ENCODE data around the gene LRMDA. TPM values are rescaled to one million over a fixed set of nuclear protein-coding genes. Genes with fewer than 3 reads are reported as not detected.

LRMDA gene
- total RNA-seq, 1 donor from 2014 or later = 17.1 TPM

GRCh38 chr10:75916906-75917305 is 485.5 kb downstream of the LRMDA start:
- DNase-seq (ENCODE audit: low spot score) = no peak

GRCh38 chr10:75919913-75920312 is 488.5 kb downstream of the LRMDA start:
- no peak for DNase-seq (ENCODE audit: low spot score)

GRCh38 chr10:75922435-75922834 is 491.0 kb downstream of the LRMDA start:
- DNase-seq (ENCODE audit: low spot score) = no peak

GRCh38 chr10:75924309-75924902 is 493.0 kb downstream of the LRMDA start:
- no peak for DNase-seq (ENCODE audit: low spot score)

GRCh38 chr10:75925999-75926398 is 494.6 kb downstream of the LRMDA start:
- no peak for DNase-seq (ENCODE audit: low spot score)

- peak; percentile 23 for DNase-seq (ENCODE audit: low spot score)
Observed at GRCh38 chr10:75926763-75927162, 495.3 kb downstream of the LRMDA start.

GRCh38 chr10:75928231-75928630 is 496.8 kb downstream of the LRMDA start:
- no peak for DNase-seq (ENCODE audit: low spot score)

- no peak for DNase-seq (ENCODE audit: low spot score)
Observed at GRCh38 chr10:75929630-75930161, 498.3 kb downstream of the LRMDA start.

- DNase-seq (ENCODE audit: low spot score) = no peak
Observed at GRCh38 chr10:75932921-75933320, 501.5 kb downstream of the LRMDA start.

GRCh38 chr10:75935240-75935639 is 503.8 kb downstream of the LRMDA start:
- DNase-seq (ENCODE audit: low spot score) = no peak

GRCh38 chr10:75935650-75936400 is 504.4 kb downstream of the LRMDA start:
- DNase-seq (ENCODE audit: low spot score) = no peak

GRCh38 chr10:75936841-75937240 is 505.4 kb downstream of the LRMDA start:
- DNase-seq (ENCODE audit: low spot score) = no peak

GRCh38 chr10:75937823-75938222 is 506.4 kb downstream of the LRMDA start:
- no peak for DNase-seq (ENCODE audit: low spot score)

- DNase-seq (ENCODE audit: low spot score) = no peak
Observed at GRCh38 chr10:75938380-75939122, 507.1 kb downstream of the LRMDA start.

- no peak for DNase-seq (ENCODE audit: low spot score)
Observed at GRCh38 chr10:75939541-75939940, 508.1 kb downstream of the LRMDA start.

- no peak for DNase-seq (ENCODE audit: low spot score)
Observed at GRCh38 chr10:75940742-75941141, 509.3 kb downstream of the LRMDA start.

- DNase-seq (ENCODE audit: low spot score) = no peak
Observed at GRCh38 chr10:75941223-75941801, 509.9 kb downstream of the LRMDA start.

GRCh38 chr10:75944061-75944460 is 512.6 kb downstream of the LRMDA start:
- no peak for DNase-seq (ENCODE audit: low spot score)

GRCh38 chr10:75948583-75948982 is 517.2 kb downstream of the LRMDA start:
- DNase-seq (ENCODE audit: low spot score) = no peak

- no peak for DNase-seq (ENCODE audit: low spot score)
Observed at GRCh38 chr10:75950307-75950706, 518.9 kb downstream of the LRMDA start.

- no peak for DNase-seq (ENCODE audit: low spot score)
Observed at GRCh38 chr10:75950997-75951589, 519.7 kb downstream of the LRMDA start.

- DNase-seq (ENCODE audit: low spot score) = no peak
Observed at GRCh38 chr10:75951627-75952026, 520.2 kb downstream of the LRMDA start.

Measured in mucosa of gallbladder (tissue), 1 donor.